Posterior vena cava (tissue), 2 donors: ENCODE measurements around the gene UGP2. TPM values are rescaled to one million over a fixed set of nuclear protein-coding genes. Genes with fewer than 3 reads are reported as not detected.
A peak's percentile ranks its signal among the peaks of the same experiment; 100 is the strongest.
"Not testable (repeated sequence)": the region's sequence is repeated elsewhere in the genome, so short reads cannot be mapped to it uniquely, and the experiment has no call there.

Experiments
- DNase-seq: peaks from one replicate; pipeline ENCODE4 v3.0.0-alpha.2; 2020; ENCODE audit warnings: low spot score
- intact Hi-C, 2 donors: fragments of 100-400 bp; cut with DNase I; formaldehyde crosslinking; loops; one replicate each; pipeline versions ENCODE4 v1.14.1 to v1.14.2; 2022 to 2023
- total RNA-seq, 2 donors: library from RNA; stranded (reverse); fragmentation: NEBNext Ultra II Directional; extraction: Animal tissue kit (Norgen Biotek cat#: 25700); gene quantifications; one replicate each; pipeline ENCODE4 v1.2.1, GENCODE V29; 2021
- donor health status: DM: yes; HTN: yes; CAD: no.
- donor health status: DM: yes; HTN: yes; CAD: no.

Gene UGP2
- total RNA-seq, 2 donors from 2014 or later, result 204 to 217 TPM

DNA sequence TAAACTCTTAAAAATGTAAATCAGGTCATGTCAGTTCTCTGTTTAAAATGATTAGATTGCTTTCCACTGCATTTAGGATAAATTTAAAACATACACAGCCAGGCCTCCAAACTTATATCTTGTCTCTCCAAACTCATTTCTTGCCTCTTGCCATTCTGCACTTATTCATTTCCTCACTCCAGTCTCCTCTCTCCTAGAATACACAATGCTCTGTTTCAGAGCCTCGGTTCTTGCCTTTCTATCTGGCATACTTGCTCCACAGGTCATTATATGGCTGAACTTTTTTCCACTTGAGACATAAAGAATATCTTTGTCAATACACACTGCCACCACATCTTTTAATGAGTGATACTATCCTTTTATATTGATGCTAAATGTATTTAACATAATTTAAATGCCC lies 10.5 kb upstream of the UGP2 start:
- intact Hi-C loops, result no loop called here
- DNase-seq, result no peak

DNA sequence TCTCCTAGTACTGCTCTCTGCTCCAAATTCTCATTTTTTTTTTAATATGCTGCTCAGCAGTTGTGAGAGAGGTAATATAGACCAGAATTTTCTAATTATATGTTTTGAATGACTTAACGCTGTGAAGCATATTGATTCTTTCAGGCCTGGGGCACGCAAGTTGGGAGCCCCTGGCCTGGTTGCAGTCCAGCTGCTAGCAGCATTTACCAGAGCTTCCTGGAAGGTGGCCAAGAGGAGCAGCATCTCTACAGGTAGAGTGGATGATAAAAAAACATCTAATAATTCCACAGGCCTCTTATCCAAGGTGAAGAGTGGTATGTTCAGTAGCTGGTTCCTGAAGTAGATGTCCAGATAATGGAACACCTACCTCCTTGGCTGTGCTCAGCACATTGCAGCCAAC lies 7.3 kb upstream of the UGP2 start:
- intact Hi-C loops, result no loop called here
- DNase-seq, result no peak

DNA sequence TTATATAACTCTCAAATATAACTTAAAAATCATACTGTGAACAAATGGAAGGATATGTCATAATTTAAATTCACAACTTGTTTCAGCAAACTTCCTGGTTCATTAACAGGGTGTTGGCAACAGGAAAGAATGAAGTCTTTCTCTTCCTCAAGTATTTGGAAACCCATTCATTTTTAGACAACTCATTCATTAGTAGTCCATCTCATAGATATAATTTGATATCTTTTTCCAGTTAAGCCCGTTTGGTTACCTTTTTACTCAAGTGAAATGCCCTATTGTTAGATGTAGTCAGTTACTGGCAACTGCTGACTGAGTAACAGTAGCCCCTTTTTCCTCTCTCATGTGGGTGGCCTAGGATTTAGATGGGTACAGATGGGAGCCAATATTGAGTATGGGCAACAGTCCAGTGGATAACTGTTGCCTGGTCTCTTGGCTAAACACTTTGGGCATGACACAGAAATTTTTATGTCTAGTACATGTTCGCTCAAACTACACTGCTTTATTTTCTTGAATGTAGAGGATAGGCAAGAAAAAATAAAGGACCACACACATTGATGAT lies 4.6 kb upstream of the UGP2 start:
- intact Hi-C loops, result no loop called here
- no peak for DNase-seq

- DNase-seq, result no peak
- intact Hi-C loops, result loop anchor here in 1 of 2 donors (10.0 kb wide), 1 partner anchor 145 kb away; no protein-coding TSS in a partner anchor
Observed at GRCh38 chr2:63840081-63840784, 1.5 kb upstream of the UGP2 start.

DNA sequence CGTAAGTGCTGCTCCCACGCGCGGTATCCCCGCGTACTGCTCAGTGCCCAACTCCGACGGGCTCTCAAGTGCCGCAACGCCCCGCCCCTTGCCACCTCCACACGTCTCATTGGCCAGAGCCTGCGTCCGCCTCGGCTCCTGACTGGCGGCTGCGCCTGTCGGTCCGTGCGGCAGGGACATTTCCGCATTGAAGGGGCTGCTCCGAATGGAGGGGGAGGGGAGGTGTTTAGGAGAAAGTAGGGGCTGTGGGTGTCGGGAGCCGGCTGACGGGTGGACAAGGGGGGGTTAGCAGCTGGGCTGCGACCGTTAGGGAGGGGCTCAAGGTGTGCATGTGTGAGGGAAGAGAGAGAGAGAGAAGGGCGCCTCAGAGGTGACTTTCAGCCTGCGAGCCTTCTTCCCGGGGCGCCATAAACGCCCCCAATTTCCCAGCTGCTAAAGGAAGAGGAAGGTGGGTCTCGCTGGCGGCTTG lies 877 bp upstream of the UGP2 start:
- peak; percentile 99 for DNase-seq
- intact Hi-C loops, result loop anchor here in 1 of 2 donors (10.0 kb wide), 1 partner anchor 146 kb away; no protein-coding TSS in a partner anchor

GRCh38 chr2:63842149-63843061 lies 709 bp downstream of the UGP2 start:
- peak; percentile 77 for DNase-seq
- intact Hi-C loops, result loop anchor here in 1 of 2 donors (10.0 kb wide), 1 partner anchor 148 kb away; no protein-coding TSS in a partner anchor

DNA sequence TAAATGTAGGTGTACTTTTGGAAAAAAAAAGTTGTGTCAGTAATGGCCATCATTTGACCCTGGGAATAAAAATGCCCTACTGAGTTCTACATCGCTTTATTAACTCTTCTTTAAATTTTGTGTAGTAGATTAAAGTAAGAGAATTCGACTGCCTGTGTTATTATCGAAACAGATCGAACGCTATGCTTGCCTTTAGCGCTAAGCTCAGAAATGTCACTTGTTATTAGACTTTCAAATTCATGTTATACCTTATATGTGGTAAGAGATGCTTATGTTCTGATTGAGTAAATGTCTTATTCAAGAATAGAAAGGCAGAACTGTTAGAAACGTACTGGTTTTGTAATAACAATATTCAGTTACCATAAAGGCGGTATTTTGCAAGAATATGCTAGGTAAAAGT lies 1.4 kb downstream of the UGP2 start:
- intact Hi-C loops, result loop anchor here in 1 of 2 donors (10.0 kb wide), 1 partner anchor 148 kb away; no protein-coding TSS in a partner anchor

DNA sequence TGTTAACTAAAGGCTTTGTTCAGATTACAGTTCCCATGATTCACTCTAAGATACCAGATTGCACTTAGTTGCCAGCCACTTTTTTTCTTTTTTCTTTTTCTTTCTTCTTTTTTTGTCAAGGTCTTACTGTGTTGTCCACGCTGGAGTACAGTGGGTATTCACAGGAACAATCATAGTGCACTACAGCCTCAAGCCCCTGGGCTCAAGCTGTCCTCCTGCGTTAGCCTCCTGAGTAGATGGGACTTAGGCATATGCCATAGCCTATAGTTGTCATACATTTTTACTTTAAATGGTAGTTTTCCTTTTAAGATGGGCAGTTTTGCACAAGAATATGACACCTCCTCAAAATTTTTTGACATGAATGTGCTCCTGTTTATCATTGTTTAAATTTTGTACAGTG lies 2.1 kb downstream of the UGP2 start:
- DNase-seq, result no peak
- intact Hi-C loops, result loop anchor here in 1 of 2 donors (10.0 kb wide), 1 partner anchor 149 kb away; no protein-coding TSS in a partner anchor

More for the DNA sequence above, 1.4 kb downstream of the UGP2 start:
- no peak for DNase-seq

DNA sequence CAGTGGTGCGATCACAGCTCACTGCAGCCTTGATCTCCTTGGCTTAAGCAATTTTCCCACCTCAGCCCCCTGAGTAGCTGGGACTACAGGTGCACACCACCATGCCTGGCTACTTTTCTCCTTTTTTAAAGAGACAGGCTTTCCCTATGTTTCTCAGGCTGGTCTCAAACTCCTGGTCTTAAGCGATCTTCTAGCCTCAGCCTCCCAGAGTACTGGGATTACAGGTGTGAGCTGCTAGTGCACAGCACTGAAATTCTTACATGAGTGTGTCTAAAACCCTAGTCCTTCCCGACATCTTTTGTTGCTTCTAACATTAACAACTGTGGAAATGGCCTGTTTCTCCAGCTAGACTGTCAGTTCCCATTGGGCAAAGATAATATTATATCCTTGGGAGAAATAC lies 2.9 kb downstream of the UGP2 start:
- intact Hi-C loops, result loop anchor here in 1 of 2 donors (10.0 kb wide), 1 partner anchor 150 kb away; no protein-coding TSS in a partner anchor

GRCh38 chr2:63845866-63846265 lies 4.2 kb downstream of the UGP2 start:
- intact Hi-C loops, result loop anchor here in 1 of 2 donors (10.0 kb wide), 1 partner anchor 151 kb away; no protein-coding TSS in a partner anchor
- DNase-seq, result no peak

More for the DNA sequence above, 2.9 kb downstream of the UGP2 start:
- DNase-seq, result no peak

DNA sequence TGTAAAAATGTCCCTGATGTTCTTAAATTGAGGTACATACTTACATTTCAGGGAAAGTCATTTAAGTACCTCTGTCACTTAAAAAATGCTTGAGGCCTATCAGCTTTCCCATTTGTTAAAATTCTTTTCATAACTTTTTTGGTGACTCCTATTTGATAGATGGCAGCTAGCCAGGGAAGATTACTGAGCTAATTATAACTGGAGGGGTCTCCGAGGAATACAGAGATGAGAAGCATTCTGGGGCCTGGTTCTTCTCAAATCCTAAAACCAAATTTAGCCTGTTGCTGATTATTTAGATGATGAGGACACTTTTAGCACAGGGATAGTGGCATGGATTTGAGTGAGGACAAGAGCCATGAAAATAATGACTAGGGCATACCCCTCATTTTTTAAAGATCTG lies 4.8 kb downstream of the UGP2 start:
- intact Hi-C loops, result loop anchor here in 1 of 2 donors (10.0 kb wide), 1 partner anchor 152 kb away; no protein-coding TSS in a partner anchor
- no peak for DNase-seq

DNA sequence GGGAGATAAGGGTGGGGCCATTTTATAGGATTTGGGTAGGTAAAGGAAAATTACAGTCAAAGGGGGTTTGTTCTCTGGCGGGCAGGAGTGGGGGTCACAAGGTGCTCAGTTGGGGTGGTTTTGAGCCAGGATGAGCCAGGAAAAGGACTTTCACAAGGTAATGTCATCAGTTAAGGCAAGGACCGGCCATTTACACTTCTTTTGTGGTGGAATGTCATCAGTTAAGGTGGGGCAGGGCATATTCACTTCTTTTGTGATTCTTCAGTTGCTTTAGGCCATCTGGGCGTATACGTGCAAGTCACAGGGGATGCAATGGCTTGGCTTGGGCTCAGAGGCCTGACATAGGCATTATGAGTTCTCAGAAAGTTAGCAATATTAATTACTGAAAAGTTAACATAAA lies 5.9 kb downstream of the UGP2 start:
- not testable (repeated sequence) for DNase-seq
- intact Hi-C loops, result loop anchor here in 1 of 2 donors (10.0 kb wide), 1 partner anchor 153 kb away; no protein-coding TSS in a partner anchor

DNA sequence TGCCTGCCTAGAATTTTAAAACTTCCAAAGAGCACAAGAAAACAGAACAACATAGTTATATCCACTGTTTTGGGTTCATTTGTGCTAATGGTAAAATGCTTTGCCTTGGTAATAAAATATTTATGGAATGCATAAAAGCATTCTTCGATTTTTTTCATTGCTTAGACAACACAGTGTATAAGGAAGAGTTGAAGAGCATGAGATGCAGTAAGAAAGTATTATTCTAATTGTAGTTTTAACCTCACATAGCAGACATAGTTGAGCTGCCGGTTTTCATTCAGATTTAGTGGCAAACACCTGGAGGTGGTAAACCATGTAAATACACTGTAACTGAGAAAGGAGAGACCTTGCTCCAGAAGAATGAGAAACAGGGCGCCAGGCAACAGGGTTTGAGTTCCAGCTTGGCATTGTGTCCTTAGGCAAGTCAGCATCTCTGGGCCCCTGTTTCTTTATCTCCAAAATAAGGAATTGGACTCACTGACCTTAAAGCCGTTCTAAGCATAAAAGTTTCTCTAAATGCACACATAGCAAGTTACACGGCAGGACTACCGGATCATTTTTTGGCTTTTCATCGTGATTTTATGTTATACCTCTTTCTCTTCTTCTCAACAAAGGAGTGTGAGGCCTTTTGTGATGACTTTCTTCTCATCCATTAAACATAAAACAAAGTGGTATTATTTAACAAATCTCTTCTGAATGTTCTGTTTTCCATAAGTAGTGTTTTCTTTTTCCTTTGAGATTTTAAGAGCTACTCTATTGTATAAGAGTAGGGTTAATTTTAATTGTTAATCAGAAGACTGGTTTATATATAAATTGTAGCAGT lies 7.9 kb downstream of the UGP2 start:
- no peak for DNase-seq
- intact Hi-C loops, result loop anchor here in 1 of 2 donors (10.0 kb wide), 1 partner anchor 155 kb away; no protein-coding TSS in a partner anchor

GRCh38 chr2:63850204-63850571 lies 8.5 kb downstream of the UGP2 start:
- intact Hi-C loops, result no loop called here
- no peak for DNase-seq

- no peak for DNase-seq
- intact Hi-C loops, result no loop called here
Observed at GRCh38 chr2:63850649-63851048, 9.0 kb downstream of the UGP2 start.

DNA sequence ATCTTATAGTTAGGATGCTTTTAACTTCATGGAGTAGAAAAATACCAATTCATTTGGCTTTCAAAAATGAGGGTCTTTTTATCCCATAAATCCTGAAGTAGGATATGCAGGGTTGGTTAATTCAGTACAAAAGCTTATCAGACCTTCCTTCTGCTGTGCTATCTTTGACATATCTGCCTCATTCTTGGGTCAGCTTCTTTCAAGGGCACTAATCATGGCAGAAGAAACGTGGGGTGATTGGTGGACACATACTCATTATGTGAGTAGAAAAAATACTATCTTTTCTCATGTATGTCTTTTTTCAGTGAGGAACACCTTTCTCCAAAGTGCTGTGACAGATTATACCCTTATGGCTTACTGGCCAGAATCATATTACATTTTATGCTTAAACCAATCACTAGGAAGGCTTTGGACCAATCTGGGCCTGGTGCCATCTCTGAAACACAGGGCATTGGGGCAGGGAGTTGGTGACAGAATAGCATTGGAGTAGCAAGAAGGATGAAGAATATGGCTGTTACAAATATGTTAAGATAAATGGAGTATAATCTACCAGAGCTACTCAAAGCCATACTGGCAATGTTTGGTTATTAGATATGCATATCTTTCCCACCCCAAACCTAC lies 10.1 kb downstream of the UGP2 start:
- no peak for DNase-seq
- intact Hi-C loops, result loop anchor here in 1 of 2 donors (2.0 kb wide), 1 partner anchor 19 kb away; no protein-coding TSS in a partner anchor

DNA sequence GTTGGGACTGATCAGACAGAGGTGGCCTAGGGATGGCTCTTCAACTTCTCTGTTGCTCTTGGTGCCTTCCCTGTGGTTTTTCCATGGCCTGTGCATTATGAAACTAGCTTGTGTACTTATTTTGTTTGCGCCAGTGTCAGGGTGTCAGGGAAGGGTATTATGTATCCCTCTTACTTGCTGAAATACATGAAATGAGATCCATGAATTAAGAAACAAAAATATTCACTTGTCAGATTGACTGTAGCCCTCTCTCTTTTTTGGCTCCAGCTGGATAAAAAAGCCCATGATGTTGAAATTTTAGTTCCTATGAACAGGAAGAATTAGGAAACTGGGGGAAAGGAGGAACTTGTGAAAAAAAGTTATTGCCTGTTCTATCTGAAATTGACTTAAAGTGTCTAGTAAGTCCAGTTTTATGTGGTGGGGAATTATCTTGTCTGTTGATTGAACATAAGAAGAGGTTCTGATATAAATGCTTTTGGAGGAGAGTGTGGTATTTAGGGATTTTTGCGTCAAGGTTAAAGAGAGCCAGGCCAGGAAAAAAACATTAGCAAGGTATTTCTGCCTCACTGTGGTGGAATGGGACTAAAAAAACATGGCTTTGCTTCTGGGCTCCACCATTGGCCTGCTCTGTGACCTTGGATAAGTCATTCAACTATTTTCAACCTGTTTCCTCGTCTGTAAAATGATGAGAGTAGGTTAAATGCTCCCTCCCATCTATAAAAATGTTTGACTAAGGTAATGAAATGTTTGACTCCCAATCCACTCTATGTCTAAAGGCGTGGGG lies 12.0 kb downstream of the UGP2 start:
- intact Hi-C loops, result loop anchor here in 1 of 2 donors (2.0 kb wide), 1 partner anchor 17 kb away; no protein-coding TSS in a partner anchor
- DNase-seq, result no peak
